KMS-11 (cell line): ENCODE measurements around the gene DMBT1.

ENCODE experiments used
- H2AFZ ChIP-seq: fragments of 200-600 bp; sonication (generic); 2 replicates; pipeline ENCODE4 v1.6.1; 2016; ENCODE audit warnings: antibody characterized with exemption, mixed run types, low read depth
- H3K27ac ChIP-seq: fragments of 200-600 bp; sonication (generic); 2 replicates; pipeline ENCODE4 v1.6.1; 2016; ENCODE audit warnings: mild to moderate bottlenecking, mixed run types
- H3K27me3 ChIP-seq: fragments of 200-600 bp; sonication (generic); 2 replicates; pipeline ENCODE4 v1.6.1; 2017; ENCODE audit warnings: mild to moderate bottlenecking, low read depth, mixed run types, moderate library complexity; ENCODE audit not compliant: insufficient read depth
- H3K36me3 ChIP-seq: fragments of 200-600 bp; sonication (generic); 2 replicates; pipeline ENCODE4 v1.6.1; 2017; ENCODE audit warnings: mild to moderate bottlenecking, mixed run types; ENCODE audit not compliant: insufficient read depth
- H3K4me1 ChIP-seq: fragments of 200-600 bp; sonication (generic); 2 replicates; pipeline ENCODE4 v1.6.1; 2016; ENCODE audit warnings: mild to moderate bottlenecking, low read depth, mixed run types; ENCODE audit not compliant: poor library complexity, severe bottlenecking
- H3K4me2 ChIP-seq: fragments of 200-600 bp; sonication (generic); 2 replicates; pipeline ENCODE4 v1.7.0; 2016; ENCODE audit warnings: mild to moderate bottlenecking, mixed run types
- H3K4me3 ChIP-seq: fragments of 200-600 bp; sonication (generic); IDR thresholded peaks from 2 replicates; pipeline ENCODE4 v1.6.1; 2017; ENCODE audit warnings: low read depth, low read length, mixed read lengths; ENCODE audit not compliant: insufficient read depth
- H3K79me2 ChIP-seq: fragments of 200-600 bp; sonication (generic); 2 replicates; pipeline ENCODE4 v1.6.1; 2016; ENCODE audit warnings: low read depth, mixed run types; ENCODE audit not compliant: insufficient read depth
- H3K9ac ChIP-seq: fragments of 200-600 bp; sonication (generic); 2 replicates; pipeline ENCODE4 v1.6.1; 2016; ENCODE audit warnings: mild to moderate bottlenecking, mixed run types
- H4K20me1 ChIP-seq: fragments of 200-600 bp; sonication (generic); 2 replicates; pipeline ENCODE4 v1.6.1; 2016; ENCODE audit warnings: mild to moderate bottlenecking, mixed run types; ENCODE audit not compliant: insufficient read depth
- TF ChIP-seq, protein P1 (sequence below): fragments of 200-600 bp; sonication (generic); conservative IDR thresholded peaks from 2 replicates; pipeline ENCODE4 v1.6.1; 2017; ENCODE audit warnings: low read depth, mild to moderate bottlenecking, antibody characterized with exemption, low read length, moderate library complexity, mixed read lengths

DMBT1 gene

GRCh38 chr10:122541541-122542002, 19.0 kb upstream of the DMBT1 start:
- Histone ChIP-seq H3K4me2 (no peak overlapping the region), H3K36me3 (no peaks in the 10 kb centered on the region), H3K79me2 (no peaks in the 10 kb centered on the region), H4K20me1 (no peaks in the 10 kb centered on the region), H3K27ac (no peak overlapping the region), H3K27me3 (no peaks in the 10 kb centered on the region), H3K4me1 (no peaks in the 10 kb centered on the region), H3K4me3 (no peak overlapping the region), H3K9ac (no peak overlapping the region), H2AFZ (no peak overlapping the region)
- TF ChIP-seq, protein P1, sequence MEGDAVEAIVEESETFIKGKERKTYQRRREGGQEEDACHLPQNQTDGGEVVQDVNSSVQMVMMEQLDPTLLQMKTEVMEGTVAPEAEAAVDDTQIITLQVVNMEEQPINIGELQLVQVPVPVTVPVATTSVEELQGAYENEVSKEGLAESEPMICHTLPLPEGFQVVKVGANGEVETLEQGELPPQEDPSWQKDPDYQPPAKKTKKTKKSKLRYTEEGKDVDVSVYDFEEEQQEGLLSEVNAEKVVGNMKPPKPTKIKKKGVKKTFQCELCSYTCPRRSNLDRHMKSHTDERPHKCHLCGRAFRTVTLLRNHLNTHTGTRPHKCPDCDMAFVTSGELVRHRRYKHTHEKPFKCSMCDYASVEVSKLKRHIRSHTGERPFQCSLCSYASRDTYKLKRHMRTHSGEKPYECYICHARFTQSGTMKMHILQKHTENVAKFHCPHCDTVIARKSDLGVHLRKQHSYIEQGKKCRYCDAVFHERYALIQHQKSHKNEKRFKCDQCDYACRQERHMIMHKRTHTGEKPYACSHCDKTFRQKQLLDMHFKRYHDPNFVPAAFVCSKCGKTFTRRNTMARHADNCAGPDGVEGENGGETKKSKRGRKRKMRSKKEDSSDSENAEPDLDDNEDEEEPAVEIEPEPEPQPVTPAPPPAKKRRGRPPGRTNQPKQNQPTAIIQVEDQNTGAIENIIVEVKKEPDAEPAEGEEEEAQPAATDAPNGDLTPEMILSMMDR, result no peak

GRCh38 chr10:122543676-122544445, 16.7 kb upstream of the DMBT1 start:
- Histone ChIP-seq H3K9ac (no peak overlapping the region), H4K20me1 (no peaks in the 10 kb centered on the region), H3K27ac (no peak overlapping the region), H3K4me3 (no peak overlapping the region), H3K79me2 (no peaks in the 10 kb centered on the region), H2AFZ (no peak overlapping the region), H3K4me1 (no peaks in the 10 kb centered on the region), H3K27me3 (no peaks in the 10 kb centered on the region), H3K36me3 (no peaks in the 10 kb centered on the region), H3K4me2 (no peak overlapping the region)
- TF ChIP-seq, protein P1, result no peak

DNA sequence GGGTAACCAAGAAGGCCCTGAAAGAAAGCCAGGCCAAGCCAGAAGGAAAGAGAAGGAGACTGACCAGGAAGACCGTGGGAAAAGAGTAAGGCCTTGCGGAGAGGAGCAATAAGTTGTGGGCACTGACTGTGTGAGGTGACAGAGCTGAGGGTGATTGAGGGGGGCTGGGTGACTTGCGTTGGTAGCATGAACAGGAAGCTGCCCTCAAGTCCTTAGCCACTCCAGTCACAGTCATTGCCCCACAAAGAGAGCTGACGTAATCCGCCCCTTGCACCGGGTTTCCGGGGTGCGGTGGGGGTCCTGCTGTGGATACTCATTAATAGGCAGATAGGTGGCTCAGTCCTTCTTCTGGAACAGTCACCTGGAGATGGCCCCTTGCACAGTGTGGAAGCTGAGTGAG, 16.1 kb upstream of the DMBT1 start:
- TF ChIP-seq, protein P1, result no peak
- H3K9ac ChIP-seq, result no peak overlapping the region
- no peak overlapping the region for H2AFZ ChIP-seq
- H3K27me3 ChIP-seq, result no peaks in the 10 kb centered on the region
- H3K4me3 ChIP-seq, result no peak overlapping the region
- H4K20me1 ChIP-seq, result no peaks in the 10 kb centered on the region
- no peak overlapping the region for H3K27ac ChIP-seq
- H3K4me1 ChIP-seq, result no peaks in the 10 kb centered on the region
- no peak overlapping the region for H3K4me2 ChIP-seq
- no peaks in the 10 kb centered on the region for H3K79me2 ChIP-seq
- H3K36me3 ChIP-seq, result no peaks in the 10 kb centered on the region

GRCh38 chr10:122546242-122546641, 14.3 kb upstream of the DMBT1 start:
- H3K27me3 ChIP-seq, result no peaks in the 10 kb centered on the region
- no peak overlapping the region for H2AFZ ChIP-seq
- no peak overlapping the region for H3K4me3 ChIP-seq
- H3K27ac ChIP-seq, result no peak overlapping the region
- H3K4me1 ChIP-seq, result no peaks in the 10 kb centered on the region
- H3K4me2 ChIP-seq, result no peak overlapping the region
- TF ChIP-seq, protein P1, result no peak
- no peaks in the 10 kb centered on the region for H3K79me2 ChIP-seq
- no peaks in the 10 kb centered on the region for H4K20me1 ChIP-seq
- no peak overlapping the region for H3K9ac ChIP-seq
- H3K36me3 ChIP-seq, result no peaks in the 10 kb centered on the region
